K562 (cell line): ENCODE results near the gene RHOF. TPM values are rescaled to one million over a fixed set of nuclear protein-coding genes. Genes with fewer than 3 reads are reported as not detected.

Experiments
- CCAR2 ChIP-seq: fragments of 200-400 bp; formaldehyde crosslinking; IDR thresholded peaks from 2 replicates; pipeline ENCODE4 v1.6.1; 2017; ENCODE audit warnings: mild to moderate bottlenecking, low read depth, low read length
- CHCHD3 ChIP-seq: fragments of 250-450 bp; sonication (Bioruptor Pico); IDR thresholded peaks from 2 replicates; pipeline ENCODE4 v2.1.2; 2022; ENCODE audit warnings: mild to moderate bottlenecking
- HNRNPH1 ChIP-seq: fragments of 200-400 bp; formaldehyde crosslinking; optimal IDR thresholded peaks from 2 replicates; pipeline ENCODE3; 2017; ENCODE audit warnings: low read depth, mild to moderate bottlenecking, low read length, moderate library complexity
- HSF4 ChIP-seq: fragments of 250-450 bp; sonication (Bioruptor Pico); IDR thresholded peaks from 2 replicates; pipeline ENCODE4 v2.1.2; 2022; ENCODE audit warnings: mild to moderate bottlenecking, moderate library complexity, borderline replicate concordance
- KDM1A ChIP-seq, 2 experiments: fragments of 450-650 bp; IDR thresholded peaks; 2 replicates each; pipeline ENCODE4 v1.6.1; 2016; ENCODE audit warnings: mild to moderate bottlenecking in 2 of 2
- MCM7 ChIP-seq, 2 experiments: fragments of 450-650 bp; IDR thresholded peaks; 2 replicates each; pipeline ENCODE4 v1.6.1; 2016 to 2018
- THAP12 ChIP-seq: fragments of 250-450 bp; sonication (Bioruptor Pico); IDR thresholded peaks from 2 replicates; pipeline ENCODE4 v1.9.0; 2021; ENCODE audit warnings: mild to moderate bottlenecking, inconsistent platforms
- ZNF699 ChIP-seq: fragments of 250-450 bp; sonication (Bioruptor Pico); IDR thresholded peaks from 2 replicates; pipeline ENCODE4 v1.8.0; 2021; ENCODE audit warnings: mild to moderate bottlenecking, moderate library complexity; ENCODE audit not compliant: insufficient replicate concordance
- ZNF77 ChIP-seq: fragments of 250-450 bp; sonication (Bioruptor Pico); IDR thresholded peaks from 2 replicates; pipeline ENCODE4 v1.5.0; 2020
- polyA plus RNA-seq, 8 experiments: library from polyadenylated mRNA; depleted of rRNA in 4 of 8; stranded (reverse) in 5 of 8; unstranded in 3 of 8; fragments of >200 nt; fragmentation: Nextera tagmentation in 2 of 8; fragmentation: Illumina TruSeq in 1 of 8; extraction: Ambion mirVana in 2 of 8; extraction: Trizol in 1 of 8; gene quantifications; 2 replicates each; pipeline versions ENCODE4 v1.2.1 to v1.2.3, GENCODE V29; 2011 to 2014; ENCODE audit warnings: inconsistent platforms in 1 of 8, missing spikeins in 1 of 8
- total RNA-seq, 7 experiments: library from RNA; depleted of rRNA in 6 of 7; stranded (reverse); fragments of >200 nt in 6 of 7; fragmentation: Illumina TruSeq in 2 of 7; extraction: Trizol in 2 of 7; gene quantifications; 2 replicates each; pipeline versions ENCODE4 v1.2.1 to v1.2.3, GENCODE V29; 2011 to 2021; ENCODE audit warnings: low replicate concordance in 1 of 7
- TF ChIP-seq, protein P1 (sequence below): fragments of 250-450 bp; sonication (Bioruptor Pico); IDR thresholded peaks from 2 replicates; pipeline ENCODE4 v1.4.0; 2020; ENCODE audit warnings: mild to moderate bottlenecking, moderate library complexity
- TF ChIP-seq, protein P2 (sequence below), 2 experiments: fragments of 450-650 bp in 1 of 2; sonication (generic) in 1 of 2; formaldehyde crosslinking in 1 of 2; IDR thresholded peaks; 2 replicates each; pipeline versions ENCODE4 v1.7.1 to v1.9.0; 2016 to 2022; ENCODE audit warnings: inconsistent platforms in 1 of 2, mild to moderate bottlenecking in 1 of 2, missing genetic modification reagents in 1 of 2

The RHOF gene
- total and polyA plus RNA-seq, 9 of the 15 experiments (the other 6 are each of a cell fraction or from before 2014, with no cell fraction given) = 0.13 to 10.1 (median 4.0) TPM

- TF ChIP-seq, protein P1, sequence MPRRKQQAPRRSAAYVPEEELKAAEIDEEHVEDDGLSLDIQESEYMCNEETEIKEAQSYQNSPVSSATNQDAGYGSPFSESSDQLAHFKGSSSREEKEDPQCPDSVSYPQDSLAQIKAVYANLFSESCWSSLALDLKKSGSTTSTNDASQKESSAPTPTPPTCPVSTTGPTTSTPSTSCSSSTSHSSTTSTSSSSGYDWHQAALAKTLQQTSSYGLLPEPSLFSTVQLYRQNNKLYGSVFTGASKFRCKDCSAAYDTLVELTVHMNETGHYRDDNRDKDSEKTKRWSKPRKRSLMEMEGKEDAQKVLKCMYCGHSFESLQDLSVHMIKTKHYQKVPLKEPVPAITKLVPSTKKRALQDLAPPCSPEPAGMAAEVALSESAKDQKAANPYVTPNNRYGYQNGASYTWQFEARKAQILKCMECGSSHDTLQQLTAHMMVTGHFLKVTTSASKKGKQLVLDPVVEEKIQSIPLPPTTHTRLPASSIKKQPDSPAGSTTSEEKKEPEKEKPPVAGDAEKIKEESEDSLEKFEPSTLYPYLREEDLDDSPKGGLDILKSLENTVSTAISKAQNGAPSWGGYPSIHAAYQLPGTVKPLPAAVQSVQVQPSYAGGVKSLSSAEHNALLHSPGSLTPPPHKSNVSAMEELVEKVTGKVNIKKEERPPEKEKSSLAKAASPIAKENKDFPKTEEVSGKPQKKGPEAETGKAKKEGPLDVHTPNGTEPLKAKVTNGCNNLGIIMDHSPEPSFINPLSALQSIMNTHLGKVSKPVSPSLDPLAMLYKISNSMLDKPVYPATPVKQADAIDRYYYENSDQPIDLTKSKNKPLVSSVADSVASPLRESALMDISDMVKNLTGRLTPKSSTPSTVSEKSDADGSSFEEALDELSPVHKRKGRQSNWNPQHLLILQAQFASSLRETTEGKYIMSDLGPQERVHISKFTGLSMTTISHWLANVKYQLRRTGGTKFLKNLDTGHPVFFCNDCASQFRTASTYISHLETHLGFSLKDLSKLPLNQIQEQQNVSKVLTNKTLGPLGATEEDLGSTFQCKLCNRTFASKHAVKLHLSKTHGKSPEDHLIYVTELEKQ (CRISPR knock-in tag) = no peak
- TF ChIP-seq CHCHD3 (no peak), CCAR2 (no peak), KDM1A (IDR thresholded peaks at IDR 0.05) (0 out of 4 replicates have a peak, but pooled peaks of 1 of the 2 experiments have one; percentile 30), ZNF77 (CRISPR knock-in tag) (no peak), ZNF699 (CRISPR knock-in tag) (no peak), THAP12 (no peak), HNRNPH1 (no peak), MCM7 (IDR thresholded peaks at IDR 0.05) (no peak), HSF4 (CRISPR knock-in tag) (no peak)
- TF ChIP-seq, protein P2, sequence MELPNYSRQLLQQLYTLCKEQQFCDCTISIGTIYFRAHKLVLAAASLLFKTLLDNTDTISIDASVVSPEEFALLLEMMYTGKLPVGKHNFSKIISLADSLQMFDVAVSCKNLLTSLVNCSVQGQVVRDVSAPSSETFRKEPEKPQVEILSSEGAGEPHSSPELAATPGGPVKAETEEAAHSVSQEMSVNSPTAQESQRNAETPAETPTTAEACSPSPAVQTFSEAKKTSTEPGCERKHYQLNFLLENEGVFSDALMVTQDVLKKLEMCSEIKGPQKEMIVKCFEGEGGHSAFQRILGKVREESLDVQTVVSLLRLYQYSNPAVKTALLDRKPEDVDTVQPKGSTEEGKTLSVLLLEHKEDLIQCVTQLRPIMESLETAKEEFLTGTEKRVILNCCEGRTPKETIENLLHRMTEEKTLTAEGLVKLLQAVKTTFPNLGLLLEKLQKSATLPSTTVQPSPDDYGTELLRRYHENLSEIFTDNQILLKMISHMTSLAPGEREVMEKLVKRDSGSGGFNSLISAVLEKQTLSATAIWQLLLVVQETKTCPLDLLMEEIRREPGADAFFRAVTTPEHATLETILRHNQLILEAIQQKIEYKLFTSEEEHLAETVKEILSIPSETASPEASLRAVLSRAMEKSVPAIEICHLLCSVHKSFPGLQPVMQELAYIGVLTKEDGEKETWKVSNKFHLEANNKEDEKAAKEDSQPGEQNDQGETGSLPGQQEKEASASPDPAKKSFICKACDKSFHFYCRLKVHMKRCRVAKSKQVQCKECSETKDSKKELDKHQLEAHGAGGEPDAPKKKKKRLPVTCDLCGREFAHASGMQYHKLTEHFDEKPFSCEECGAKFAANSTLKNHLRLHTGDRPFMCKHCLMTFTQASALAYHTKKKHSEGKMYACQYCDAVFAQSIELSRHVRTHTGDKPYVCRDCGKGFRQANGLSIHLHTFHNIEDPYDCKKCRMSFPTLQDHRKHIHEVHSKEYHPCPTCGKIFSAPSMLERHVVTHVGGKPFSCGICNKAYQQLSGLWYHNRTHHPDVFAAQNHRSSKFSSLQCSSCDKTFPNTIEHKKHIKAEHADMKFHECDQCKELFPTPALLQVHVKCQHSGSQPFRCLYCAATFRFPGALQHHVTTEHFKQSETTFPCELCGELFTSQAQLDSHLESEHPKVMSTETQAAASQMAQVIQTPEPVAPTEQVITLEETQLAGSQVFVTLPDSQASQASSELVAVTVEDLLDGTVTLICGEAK (IDR thresholded peaks at IDR 0.05) = no peak
- TF ChIP-seq, protein P2 (CRISPR knock-in tag; IDR thresholded peaks at IDR 0.05) = no peak
Measured at GRCh38 chr12:121839106-121839992, 45.9 kb upstream of the RHOF start (continued).
